Neural cell (in vitro differentiated cells): Measurements from ENCODE around the gene FAR2. TPM values are rescaled to one million over a fixed set of nuclear protein-coding genes. Genes with fewer than 3 reads are reported as not detected.

ENCODE experiments used
- H2AFZ ChIP-seq: fragments of 200-600, 300-800 bp; sonication (generic), shearing (Covaris generic); 2 replicates; pipeline ENCODE4 v1.6.0; 2014; ENCODE audit warnings: low read depth, mild to moderate bottlenecking, antibody characterized with exemption, low read length, moderate library complexity
- H3F3A ChIP-seq: fragments of 200-600 bp; shearing (Covaris generic); 2 replicates; pipeline ENCODE4 v1.6.1; 2016; ENCODE audit warnings: mild to moderate bottlenecking, moderate library complexity, mixed read lengths, antibody characterized with exemption, low read length; ENCODE audit not compliant: insufficient read depth, poor library complexity, severe bottlenecking
- H3K27ac ChIP-seq: fragments of 200-600, 300-800 bp; sonication (generic), shearing (Covaris generic); 2 replicates; pipeline ENCODE4 v1.5.1; 2014; ENCODE audit warnings: mild to moderate bottlenecking, low read length, moderate library complexity
- H3K27me3 ChIP-seq: fragments of 300-800, 200-600 bp; sonication (generic), shearing (Covaris generic); 2 replicates; pipeline ENCODE4 v1.6.0; 2014; ENCODE audit warnings: mild to moderate bottlenecking, low read depth, low read length, moderate library complexity; ENCODE audit not compliant: insufficient read depth
- H3K36me3 ChIP-seq: fragments of 300-800, 200-600 bp; sonication (generic), shearing (Covaris generic); 2 replicates; pipeline ENCODE4 v1.5.1; 2014; ENCODE audit warnings: mild to moderate bottlenecking, antibody characterized with exemption, low read length, moderate library complexity; ENCODE audit not compliant: insufficient read depth
- H3K4me2 ChIP-seq: fragments of 300-800, 200-600 bp; sonication (generic), shearing (Covaris generic); 2 replicates; pipeline ENCODE4 v1.6.0; 2014; ENCODE audit warnings: mild to moderate bottlenecking, low read length
- H3K4me3 ChIP-seq: fragments of 300-800, 200-600 bp; sonication (generic), shearing (Covaris generic); 2 replicates; pipeline ENCODE4 v1.5.1; 2014; ENCODE audit warnings: mild to moderate bottlenecking, low read length, moderate library complexity
- H3K79me2 ChIP-seq: fragments of 200-600 bp; shearing (Covaris generic); replicated peaks from 2 replicates; pipeline ENCODE4 v1.6.0; 2014; ENCODE audit warnings: mild to moderate bottlenecking, low read length, moderate library complexity; ENCODE audit not compliant: insufficient read depth
- H3K9ac ChIP-seq: fragments of 300-800, 200-600 bp; sonication (generic), shearing (Covaris generic); 2 replicates; pipeline ENCODE4 v1.6.1; 2016; ENCODE audit warnings: mild to moderate bottlenecking, low read length, mixed read lengths
- H3K9me2 ChIP-seq: fragments of 200-600 bp; shearing (Covaris generic); 2 replicates; pipeline ENCODE4 v1.6.1; 2016; ENCODE audit warnings: mild to moderate bottlenecking, low read length, mixed read lengths; ENCODE audit not compliant: insufficient read depth
- H3K9me3 ChIP-seq: fragments of 200-600, 300-800 bp; sonication (generic), shearing (Covaris generic); 2 replicates; pipeline ENCODE4 v1.6.1; 2016; ENCODE audit warnings: mild to moderate bottlenecking, mixed run types, low read length, moderate library complexity, mixed read lengths
- H4K20me1 ChIP-seq: fragments of 200-600 bp; shearing (Covaris generic); 2 replicates; pipeline ENCODE4 v1.6.1; 2016; ENCODE audit warnings: mild to moderate bottlenecking, mixed run types; ENCODE audit not compliant: insufficient read depth
- EP300 ChIP-seq: fragments of 450-650 bp; conservative IDR thresholded peaks from 2 replicates; pipeline ENCODE4 v1.6.1; 2014; ENCODE audit warnings: antibody characterized with exemption, mild to moderate bottlenecking, moderate library complexity; ENCODE audit not compliant: poor library complexity, severe bottlenecking
- EZH2 ChIP-seq: fragments of 200-600, 300-800 bp; shearing (Covaris generic), sonication (generic); IDR thresholded peaks from 2 replicates; pipeline ENCODE4 v1.6.1; 2014; ENCODE audit warnings: antibody characterized with exemption, low read length, borderline replicate concordance, mild to moderate bottlenecking; ENCODE audit not compliant: insufficient read depth, poor library complexity, severe bottlenecking
- MXI1 ChIP-seq: fragments of 450-650 bp; conservative IDR thresholded peaks from 2 replicates; pipeline ENCODE4 v1.6.1; 2014; ENCODE audit warnings: antibody characterized with exemption, mild to moderate bottlenecking; ENCODE audit not compliant: poor library complexity, severe bottlenecking
- POLR2AphosphoS5 ChIP-seq: IDR thresholded peaks from 2 replicates; pipeline ENCODE4 v1.6.1; 2012
- RAD21 ChIP-seq: fragments of 450-650 bp; conservative IDR thresholded peaks from 2 replicates; pipeline ENCODE4 v1.6.1; 2014; ENCODE audit warnings: antibody characterized with exemption, mild to moderate bottlenecking, moderate library complexity
- SMC3 ChIP-seq: fragments of 450-650 bp; conservative IDR thresholded peaks from 2 replicates; pipeline ENCODE4 v1.6.1; 2014; ENCODE audit warnings: antibody characterized with exemption, mild to moderate bottlenecking, moderate library complexity; ENCODE audit not compliant: poor library complexity
- TAF1 ChIP-seq: IDR thresholded peaks from 2 replicates; pipeline ENCODE4 v1.6.1; 2012; ENCODE audit warnings: low read depth
- polyA plus RNA-seq: library from polyadenylated mRNA; depleted of rRNA; stranded (reverse); fragments of >200 nt; gene quantifications from 2 replicates; pipeline ENCODE4 v1.2.3, GENCODE V29; 2014
- TF ChIP-seq, protein P1 (sequence below): IDR thresholded peaks from 2 replicates; pipeline ENCODE4 v1.6.1; 2012; ENCODE audit warnings: borderline replicate concordance
- TF ChIP-seq, protein P2 (sequence below): fragments of 450-650 bp; IDR thresholded peaks from 2 replicates; pipeline ENCODE4 v1.5.1; 2014; ENCODE audit warnings: antibody characterized with exemption, mild to moderate bottlenecking, moderate library complexity; ENCODE audit not compliant: poor library complexity, severe bottlenecking

FAR2 gene
- polyA plus RNA-seq, 1 donor from 2014 or later, result 0.99 TPM

DNA sequence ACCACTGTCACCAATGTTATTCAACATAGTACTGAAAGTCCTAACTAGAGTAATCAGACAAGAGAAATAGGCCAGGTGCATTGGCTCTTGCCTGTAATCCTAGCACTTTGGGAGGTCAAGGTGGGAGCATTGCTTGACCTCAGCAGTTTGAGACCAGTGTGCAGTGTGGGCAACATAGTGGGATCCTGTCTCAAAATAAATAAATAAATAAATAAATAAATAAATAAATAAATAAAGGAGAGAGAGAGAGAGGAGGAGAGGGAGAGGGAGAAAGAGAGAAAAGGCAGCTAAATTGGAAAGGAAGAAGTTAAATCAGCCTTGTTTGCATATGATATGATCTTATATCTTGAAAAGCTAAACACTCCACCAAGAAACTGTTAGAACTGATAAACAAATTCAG, 115.3 kb downstream of the FAR2 start:
- peaks cover 4% of the 10 kb centered on the region for H3K9me3 ChIP-seq
- H3K4me3 ChIP-seq, result no peak overlapping the region
- H3K9me2 ChIP-seq, result no peaks in the 10 kb centered on the region
- H3K9ac ChIP-seq, result no peak overlapping the region
- TF ChIP-seq RAD21 (no peak), EZH2 (no peak), POLR2AphosphoS5 (no peak), EP300 (no peak), TAF1 (no peak), MXI1 (no peak), SMC3 (no peak)
- TF ChIP-seq, protein P1, sequence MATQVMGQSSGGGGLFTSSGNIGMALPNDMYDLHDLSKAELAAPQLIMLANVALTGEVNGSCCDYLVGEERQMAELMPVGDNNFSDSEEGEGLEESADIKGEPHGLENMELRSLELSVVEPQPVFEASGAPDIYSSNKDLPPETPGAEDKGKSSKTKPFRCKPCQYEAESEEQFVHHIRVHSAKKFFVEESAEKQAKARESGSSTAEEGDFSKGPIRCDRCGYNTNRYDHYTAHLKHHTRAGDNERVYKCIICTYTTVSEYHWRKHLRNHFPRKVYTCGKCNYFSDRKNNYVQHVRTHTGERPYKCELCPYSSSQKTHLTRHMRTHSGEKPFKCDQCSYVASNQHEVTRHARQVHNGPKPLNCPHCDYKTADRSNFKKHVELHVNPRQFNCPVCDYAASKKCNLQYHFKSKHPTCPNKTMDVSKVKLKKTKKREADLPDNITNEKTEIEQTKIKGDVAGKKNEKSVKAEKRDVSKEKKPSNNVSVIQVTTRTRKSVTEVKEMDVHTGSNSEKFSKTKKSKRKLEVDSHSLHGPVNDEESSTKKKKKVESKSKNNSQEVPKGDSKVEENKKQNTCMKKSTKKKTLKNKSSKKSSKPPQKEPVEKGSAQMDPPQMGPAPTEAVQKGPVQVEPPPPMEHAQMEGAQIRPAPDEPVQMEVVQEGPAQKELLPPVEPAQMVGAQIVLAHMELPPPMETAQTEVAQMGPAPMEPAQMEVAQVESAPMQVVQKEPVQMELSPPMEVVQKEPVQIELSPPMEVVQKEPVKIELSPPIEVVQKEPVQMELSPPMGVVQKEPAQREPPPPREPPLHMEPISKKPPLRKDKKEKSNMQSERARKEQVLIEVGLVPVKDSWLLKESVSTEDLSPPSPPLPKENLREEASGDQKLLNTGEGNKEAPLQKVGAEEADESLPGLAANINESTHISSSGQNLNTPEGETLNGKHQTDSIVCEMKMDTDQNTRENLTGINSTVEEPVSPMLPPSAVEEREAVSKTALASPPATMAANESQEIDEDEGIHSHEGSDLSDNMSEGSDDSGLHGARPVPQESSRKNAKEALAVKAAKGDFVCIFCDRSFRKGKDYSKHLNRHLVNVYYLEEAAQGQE, result no peak
- TF ChIP-seq, protein P2, sequence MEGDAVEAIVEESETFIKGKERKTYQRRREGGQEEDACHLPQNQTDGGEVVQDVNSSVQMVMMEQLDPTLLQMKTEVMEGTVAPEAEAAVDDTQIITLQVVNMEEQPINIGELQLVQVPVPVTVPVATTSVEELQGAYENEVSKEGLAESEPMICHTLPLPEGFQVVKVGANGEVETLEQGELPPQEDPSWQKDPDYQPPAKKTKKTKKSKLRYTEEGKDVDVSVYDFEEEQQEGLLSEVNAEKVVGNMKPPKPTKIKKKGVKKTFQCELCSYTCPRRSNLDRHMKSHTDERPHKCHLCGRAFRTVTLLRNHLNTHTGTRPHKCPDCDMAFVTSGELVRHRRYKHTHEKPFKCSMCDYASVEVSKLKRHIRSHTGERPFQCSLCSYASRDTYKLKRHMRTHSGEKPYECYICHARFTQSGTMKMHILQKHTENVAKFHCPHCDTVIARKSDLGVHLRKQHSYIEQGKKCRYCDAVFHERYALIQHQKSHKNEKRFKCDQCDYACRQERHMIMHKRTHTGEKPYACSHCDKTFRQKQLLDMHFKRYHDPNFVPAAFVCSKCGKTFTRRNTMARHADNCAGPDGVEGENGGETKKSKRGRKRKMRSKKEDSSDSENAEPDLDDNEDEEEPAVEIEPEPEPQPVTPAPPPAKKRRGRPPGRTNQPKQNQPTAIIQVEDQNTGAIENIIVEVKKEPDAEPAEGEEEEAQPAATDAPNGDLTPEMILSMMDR, result no peak
- no peaks in the 10 kb centered on the region for H3F3A ChIP-seq
- no peaks in the 10 kb centered on the region for H3K27me3 ChIP-seq
- H3K79me2 ChIP-seq, result no peaks in the 10 kb centered on the region
- H2AFZ ChIP-seq, result no peak overlapping the region
- H3K36me3 ChIP-seq, result no peaks in the 10 kb centered on the region
- H3K4me2 ChIP-seq, result no peak overlapping the region
- H3K27ac ChIP-seq, result no peak overlapping the region
- no peaks in the 10 kb centered on the region for H4K20me1 ChIP-seq

DNA sequence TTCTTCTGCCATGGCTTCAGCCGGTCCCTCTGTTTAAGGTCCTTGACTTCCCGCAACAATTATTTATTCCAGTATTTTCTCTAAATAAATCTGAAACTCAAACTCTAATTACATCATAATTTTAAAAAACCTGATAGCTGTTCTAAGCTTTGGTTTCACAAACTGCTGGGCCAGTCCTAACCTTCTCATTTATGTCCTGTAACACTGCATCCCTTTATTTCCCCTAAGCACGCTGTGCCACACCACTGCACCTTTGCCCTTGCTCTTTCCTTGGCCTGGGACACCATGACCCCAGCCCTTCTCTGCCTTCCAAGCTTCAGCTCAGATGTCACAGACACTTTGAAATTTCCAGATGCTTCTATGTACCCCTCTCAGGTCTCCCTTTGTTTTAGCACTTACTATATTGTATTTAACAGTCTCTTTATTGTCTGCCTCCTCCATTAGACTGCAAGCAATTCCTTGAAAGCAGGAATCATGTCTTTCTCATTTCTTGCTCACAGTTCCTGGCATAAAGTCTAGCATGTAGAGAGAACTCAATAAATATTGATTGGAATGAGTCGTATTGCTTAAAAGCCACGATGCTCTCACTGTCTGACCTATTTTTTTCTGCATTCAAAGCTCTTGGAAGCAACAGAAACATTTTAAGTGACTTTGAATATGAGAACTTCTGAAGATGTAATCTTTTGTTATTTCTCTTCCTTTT, 120.8 kb downstream of the FAR2 start:
- TF ChIP-seq, protein P1, result peak; percentile 62
- no peak for TF ChIP-seq POLR2AphosphoS5
- H2AFZ ChIP-seq, result no peak overlapping the region
- H3K79me2 ChIP-seq, result no peaks in the 10 kb centered on the region
- H3F3A ChIP-seq, result no peaks in the 10 kb centered on the region
- H3K4me2 ChIP-seq, result no peak overlapping the region
- no peak overlapping the region for H3K9ac ChIP-seq
- no peak overlapping the region for H3K27ac ChIP-seq
- no peaks in the 10 kb centered on the region for H3K9me3 ChIP-seq
- H3K9me2 ChIP-seq, result no peaks in the 10 kb centered on the region
- no peaks in the 10 kb centered on the region for H4K20me1 ChIP-seq
- no peak overlapping the region for H3K4me3 ChIP-seq
- no peaks in the 10 kb centered on the region for H3K36me3 ChIP-seq
- no peaks in the 10 kb centered on the region for H3K27me3 ChIP-seq
